ENCODE measurements around the gene BPTF. TPM values are rescaled to one million over a fixed set of nuclear protein-coding genes. Genes with fewer than 3 reads are reported as not detected.
"Not testable (repeated sequence)": the region's sequence is repeated elsewhere in the genome, so short reads cannot be mapped to it uniquely, and the experiment has no call there.

The BPTF gene
- total RNA-seq, 3 donors from 2014 or later = 80.6 to 115 (median 90.0) TPM

DNA sequence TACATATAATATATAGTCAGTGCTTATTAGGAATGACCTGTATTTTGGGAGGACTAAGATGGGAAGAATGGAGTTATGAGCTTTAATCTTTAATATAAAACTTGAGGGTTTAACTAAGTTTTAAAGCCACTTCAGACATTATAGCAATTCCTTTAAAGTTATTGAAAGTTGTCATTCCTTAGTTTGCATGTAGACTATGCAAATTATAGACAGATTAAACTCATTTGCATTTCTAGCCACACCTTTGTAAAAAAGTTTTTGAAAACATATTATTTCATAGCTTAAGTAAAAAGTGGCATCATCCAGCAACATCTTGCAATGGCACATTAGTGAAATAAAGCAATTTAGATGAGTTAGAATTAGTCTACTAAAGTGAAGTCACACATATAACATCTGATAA lies 121.2 kb downstream of the BPTF start:
- ATAC-seq = no peak
- Histone ChIP-seq H3K36me3 (ENCODE audit: low read depth) (peaks cover 20% of the 10 kb centered on the region), H3K4me3 (no peak overlapping the region), H3K9me3 (no peaks in the 10 kb centered on the region), H3K4me1 (ENCODE audit: low read depth) (no peaks in the 10 kb centered on the region)
- DNase-seq = no peak
- intact Hi-C loops (cut with DNase I, micrococcal nuclease) = no loop called here
- TF ChIP-seq CTCF (IDR thresholded peaks at IDR 0.05) = no peak

- no peak for TF ChIP-seq CTCF (IDR thresholded peaks at IDR 0.05)
- intact Hi-C loops (cut with DNase I, micrococcal nuclease) = no loop called here
- Histone ChIP-seq H3K4me1 (ENCODE audit: low read depth) (no peaks in the 10 kb centered on the region), H3K9me3 (no peaks in the 10 kb centered on the region), H3K36me3 (ENCODE audit: low read depth) (peaks cover 20% of the 10 kb centered on the region), H3K4me3 (no peak overlapping the region)
- ATAC-seq = no peak
- DNase-seq = no peak
Measured at GRCh38 chr17:67947325-67947813, 122.1 kb downstream of the BPTF start.

DNA sequence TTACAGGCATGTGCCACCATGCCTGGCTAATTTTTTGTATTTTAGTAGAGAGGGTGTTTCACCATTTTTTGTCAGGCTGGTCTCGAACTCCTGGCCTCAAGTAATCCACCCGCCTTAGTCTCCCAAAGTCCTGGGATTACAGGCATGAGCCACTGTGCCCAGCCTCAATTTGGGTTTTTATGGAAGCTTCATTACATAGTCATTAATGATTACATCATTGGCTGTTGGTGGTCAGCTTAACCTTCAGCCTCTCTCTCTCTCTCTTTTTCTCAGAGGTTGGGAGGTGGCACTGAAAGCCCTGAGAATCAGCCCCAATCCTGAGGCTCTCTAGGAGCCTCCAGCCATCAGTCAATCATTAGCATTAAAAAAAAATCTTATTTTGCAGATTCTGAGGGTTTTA lies 125.6 kb downstream of the BPTF start:
- H3K36me3 ChIP-seq (ENCODE audit: low read depth) = peaks cover 14% of the 10 kb centered on the region
- H3K4me3 ChIP-seq = no peak overlapping the region
- intact Hi-C loops (cut with DNase I, micrococcal nuclease) = loop anchor here in 1 of 2 donors (10.0 kb wide), 1 partner anchor 64 kb away; no protein-coding TSS in a partner anchor
- TF ChIP-seq CTCF (IDR thresholded peaks at IDR 0.05) = no peak
- ATAC-seq (no peak), DNase-seq (no peak)
- H3K4me1 ChIP-seq (ENCODE audit: low read depth) = no peaks in the 10 kb centered on the region
- H3K9me3 ChIP-seq = no peaks in the 10 kb centered on the region

GRCh38 chr17:67959510-67959909 lies 134.2 kb downstream of the BPTF start:
- peaks cover 4% of the 10 kb centered on the region for H3K4me1 ChIP-seq (ENCODE audit: low read depth)
- TF ChIP-seq CTCF (IDR thresholded peaks at IDR 0.05) = no peak
- DNase-seq (peak in 2 of 3 donors; percentile 51 to 53), ATAC-seq (peak; percentile 88)
- no peaks in the 10 kb centered on the region for H3K9me3 ChIP-seq
- H3K36me3 ChIP-seq (ENCODE audit: low read depth) = no peaks in the 10 kb centered on the region
- H3K4me3 ChIP-seq = no peak overlapping the region
- intact Hi-C loops (cut with DNase I, micrococcal nuclease) = loop anchor here in 1 of 2 donors (10.0 kb wide), 1 partner anchor 55 kb away; no protein-coding TSS in a partner anchor

DNA sequence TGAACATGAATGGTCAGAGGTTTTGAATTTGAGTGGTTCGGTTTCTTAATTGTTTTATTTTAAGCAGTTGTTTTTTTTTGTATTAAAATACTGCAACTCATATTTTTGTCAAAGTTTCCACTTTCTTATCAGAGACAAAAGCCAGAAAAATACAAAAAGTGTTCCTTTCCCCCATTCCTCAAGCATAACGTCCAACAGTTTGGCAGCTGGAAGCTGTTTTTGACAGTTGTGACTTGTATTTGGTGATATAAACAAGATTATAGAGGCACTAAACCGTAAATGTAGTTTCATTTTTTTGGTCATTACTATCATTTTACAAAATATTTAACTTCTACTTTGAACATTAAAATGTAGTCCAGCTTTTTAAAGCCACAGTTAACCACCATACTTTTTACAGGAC lies 135.0 kb downstream of the BPTF start:
- H3K9me3 ChIP-seq; DNase-seq; intact Hi-C loops (cut with DNase I, micrococcal nuclease); H3K4me1 ChIP-seq (ENCODE audit: low read depth); ATAC-seq; H3K36me3 ChIP-seq (ENCODE audit: low read depth); H3K4me3 ChIP-seq: not testable (repeated sequence)

GRCh38 chr17:67962156-67962555 lies 136.9 kb downstream of the BPTF start:
- H3K4me1 ChIP-seq (ENCODE audit: low read depth); H3K4me3 ChIP-seq; H3K9me3 ChIP-seq; DNase-seq; intact Hi-C loops (cut with DNase I, micrococcal nuclease); H3K36me3 ChIP-seq (ENCODE audit: low read depth); ATAC-seq: not testable (repeated sequence)

- H3K4me3 ChIP-seq; H3K4me1 ChIP-seq (ENCODE audit: low read depth); intact Hi-C loops (cut with DNase I, micrococcal nuclease); H3K9me3 ChIP-seq; H3K36me3 ChIP-seq (ENCODE audit: low read depth): not testable (repeated sequence)
- DNase-seq (peak in 1 of 3 donors; percentile 68), ATAC-seq (peak; percentile 93)
- TF ChIP-seq CTCF (IDR thresholded peaks at IDR 0.05) = peak; percentile 40
Measured at GRCh38 chr17:67963145-67963572, 137.9 kb downstream of the BPTF start.

All from mucosa of descending colon (tissue), 3 donors.